Measurements from ENCODE around the gene ARHGAP42. TPM values are rescaled to one million over a fixed set of nuclear protein-coding genes. Genes with fewer than 3 reads are reported as not detected.

Gene ARHGAP42
- total RNA-seq, 4 donors from 2014 or later, result 28.5 to 52.2 (median 40.4) TPM

GRCh38 chr11:100865443-100866065, 178.5 kb downstream of the ARHGAP42 start:
- Histone ChIP-seq H3K27me3 (no peaks in the 10 kb centered on the region), H3K4me1 (peaks cover 0 to 14% (median 0%) of the 10 kb centered on the region in 4 donors), H3K36me3 (no peaks in the 10 kb centered on the region), H3K4me3 (no peak overlapping the region), H3K27ac (no peak overlapping the region), H3K9me3 (no peaks in the 10 kb centered on the region)
- WGBS, 2 donors, result 72 to 83% methylated on average over 4 of the region's 4 CpGs
- no peak for DNase-seq (ENCODE audit: low spot score in 2 of 2)
- TF ChIP-seq CTCF (IDR thresholded peaks at IDR 0.05), result no peak
- no peak for TF ChIP-seq EP300 (IDR thresholded peaks at IDR 0.05)
- TF ChIP-seq POLR2A (IDR thresholded peaks at IDR 0.05), result no peak

- H3K27ac ChIP-seq, result no peak overlapping the region
- no peak overlapping the region for H3K4me3 ChIP-seq
- DNase-seq (ENCODE audit: low spot score in 2 of 2), result no peak
- no peak for TF ChIP-seq EP300 (IDR thresholded peaks at IDR 0.05)
- TF ChIP-seq POLR2A (IDR thresholded peaks at IDR 0.05), result no peak
- H3K9me3 ChIP-seq, result no peaks in the 10 kb centered on the region
- no peaks in the 10 kb centered on the region for H3K27me3 ChIP-seq
- H3K4me1 ChIP-seq, result peaks cover 0 to 14% (median 0%) of the 10 kb centered on the region in 4 donors
- H3K36me3 ChIP-seq, result no peaks in the 10 kb centered on the region
Observed at GRCh38 chr11:100866453-100866852, 179.4 kb downstream of the ARHGAP42 start.

GRCh38 chr11:100867606-100868005, 180.5 kb downstream of the ARHGAP42 start:
- H3K27me3 ChIP-seq, result no peaks in the 10 kb centered on the region
- H3K4me3 ChIP-seq, result no peak overlapping the region
- H3K4me1 ChIP-seq, result peaks cover 0 to 11% (median 0%) of the 10 kb centered on the region in 4 donors
- DNase-seq (ENCODE audit: low spot score in 2 of 2), result no peak
- H3K36me3 ChIP-seq, result no peaks in the 10 kb centered on the region
- no peaks in the 10 kb centered on the region for H3K9me3 ChIP-seq
- TF ChIP-seq POLR2A (IDR thresholded peaks at IDR 0.05) (no peak), CTCF (IDR thresholded peaks at IDR 0.05) (no peak), EP300 (IDR thresholded peaks at IDR 0.05) (no peak)
- WGBS, 2 donors, result 79 to 81% methylated on average over 2 of the region's 2 CpGs
- no peak overlapping the region for H3K27ac ChIP-seq

- 81 to 89% methylated on average over 1 of the region's 1 CpG for WGBS, 2 donors
- Histone ChIP-seq H3K36me3 (no peaks in the 10 kb centered on the region), H3K27ac (no peak overlapping the region), H3K27me3 (no peaks in the 10 kb centered on the region), H3K4me1 (peaks cover 0 to 5% (median 0%) of the 10 kb centered on the region in 4 donors), H3K4me3 (no peak overlapping the region), H3K9me3 (no peaks in the 10 kb centered on the region)
- DNase-seq (ENCODE audit: low spot score in 2 of 2), result no peak
- no peak for TF ChIP-seq POLR2A (IDR thresholded peaks at IDR 0.05)
Observed at GRCh38 chr11:100869328-100869727, 182.2 kb downstream of the ARHGAP42 start.

- 86 to 89% methylated on average over 4 of the region's 4 CpGs for WGBS, 2 donors
- Histone ChIP-seq H3K27me3 (no peaks in the 10 kb centered on the region), H3K4me1 (peaks cover 0 to 5% (median 0%) of the 10 kb centered on the region in 4 donors), H3K27ac (no peak overlapping the region), H3K36me3 (no peaks in the 10 kb centered on the region), H3K4me3 (no peak overlapping the region), H3K9me3 (no peaks in the 10 kb centered on the region)
- TF ChIP-seq POLR2A (IDR thresholded peaks at IDR 0.05) (no peak), CTCF (IDR thresholded peaks at IDR 0.05) (no peak), EP300 (IDR thresholded peaks at IDR 0.05) (no peak)
- no peak for DNase-seq (ENCODE audit: low spot score in 2 of 2)
Observed at GRCh38 chr11:100870138-100870537, 183.1 kb downstream of the ARHGAP42 start.

GRCh38 chr11:100872951-100873740, 186.1 kb downstream of the ARHGAP42 start:
- DNase-seq (ENCODE audit: low spot score in 2 of 2), result no peak
- Histone ChIP-seq H3K27me3 (no peaks in the 10 kb centered on the region), H3K36me3 (no peaks in the 10 kb centered on the region), H3K4me1 (peaks cover 0 to 33% (median 7%) of the 10 kb centered on the region in 4 donors), H3K9me3 (no peaks in the 10 kb centered on the region), H3K4me3 (no peak overlapping the region), H3K27ac (no peak overlapping the region)
- TF ChIP-seq POLR2A (IDR thresholded peaks at IDR 0.05), result no peak
- 65 to 67% methylated on average over 3 of the region's 3 CpGs for WGBS, 2 donors
